K562 (cell line): ENCODE measurements around the gene DDX5. TPM values are rescaled to one million over a fixed set of nuclear protein-coding genes. Genes with fewer than 3 reads are reported as not detected.
A peak's percentile ranks its signal among the peaks of the same experiment; 100 is the strongest.

Experiments used
- BDP1 ChIP-seq: IDR thresholded peaks from 3 replicates; pipeline ENCODE4 v1.6.1; 2011; ENCODE audit not compliant: insufficient read length, insufficient read depth
- E2F5 ChIP-seq: sonication (generic); formaldehyde crosslinking; IDR thresholded peaks from 2 replicates; pipeline ENCODE4 v1.8.0; 2022; ENCODE audit warnings: mild to moderate bottlenecking, missing genetic modification reagents
- MED1 ChIP-seq: sonication (generic); formaldehyde crosslinking; IDR thresholded peaks from 2 replicates; pipeline ENCODE4 v1.8.1; 2023; ENCODE audit warnings: missing genetic modification reagents, borderline replicate concordance
- POLR2AphosphoS5 ChIP-seq: IDR thresholded peaks from 2 replicates; pipeline ENCODE4 v1.6.1; 2011; ENCODE audit warnings: mild to moderate bottlenecking, low read depth, low read length, moderate library complexity; ENCODE audit not compliant: control insufficient read depth, insufficient read depth
- ZBED1 ChIP-seq: IDR thresholded peaks from 2 replicates; pipeline ENCODE4 v1.6.1; 2014
- ZNF197 ChIP-seq: fragments of 200-800 bp; sonication (Bioruptor generic); IDR thresholded peaks from 2 replicates; pipeline ENCODE4 v1.6.1; 2016; ENCODE audit warnings: low read depth, missing genetic modification characterization, missing compliant biosample characterization
- polyA plus RNA-seq, 8 experiments: library from polyadenylated mRNA; depleted of rRNA in 4 of 8; stranded (reverse) in 5 of 8; unstranded in 3 of 8; fragments of >200 nt; fragmentation: Nextera tagmentation in 2 of 8; fragmentation: Illumina TruSeq in 1 of 8; extraction: Ambion mirVana in 2 of 8; extraction: Trizol in 1 of 8; gene quantifications; 2 replicates each; pipeline versions ENCODE4 v1.2.1 to v1.2.3, GENCODE V29; 2011 to 2014; ENCODE audit warnings: inconsistent platforms in 1 of 8, missing spikeins in 1 of 8
- total RNA-seq, 7 experiments: library from RNA; depleted of rRNA in 6 of 7; stranded (reverse); fragments of >200 nt in 6 of 7; fragmentation: Illumina TruSeq in 2 of 7; extraction: Trizol in 2 of 7; gene quantifications; 2 replicates each; pipeline versions ENCODE4 v1.2.1 to v1.2.3, GENCODE V29; 2011 to 2021; ENCODE audit warnings: low replicate concordance in 1 of 7
- TF ChIP-seq, protein P1 (sequence below): fragments of 450-650 bp; IDR thresholded peaks from 2 replicates; pipeline ENCODE4 v1.6.1; 2018; ENCODE audit not compliant: partially characterized antibody
- TF ChIP-seq, protein P2 (sequence below), 2 experiments: fragments of 450-650 bp; IDR thresholded peaks; 2 replicates each; pipeline ENCODE4 v1.6.1; 2016; ENCODE audit warnings: mild to moderate bottlenecking in 2 of 2, borderline replicate concordance in 1 of 2, low read depth in 1 of 2, moderate library complexity in 1 of 2
- TF ChIP-seq, protein P3 (sequence below), 2 experiments: fragments of 450-650 bp; IDR thresholded peaks; 2 replicates each; pipeline ENCODE4 v1.6.1; 2018; ENCODE audit warnings: mild to moderate bottlenecking in 2 of 2, low read depth in 1 of 2; ENCODE audit not compliant: partially characterized antibody in 2 of 2

Gene DDX5
- total and polyA plus RNA-seq, 9 of the 15 experiments (the other 6 are each of a cell fraction or from before 2014, with no cell fraction given), result 306 to 1,639 (median 604) TPM

- TF ChIP-seq, protein P1, sequence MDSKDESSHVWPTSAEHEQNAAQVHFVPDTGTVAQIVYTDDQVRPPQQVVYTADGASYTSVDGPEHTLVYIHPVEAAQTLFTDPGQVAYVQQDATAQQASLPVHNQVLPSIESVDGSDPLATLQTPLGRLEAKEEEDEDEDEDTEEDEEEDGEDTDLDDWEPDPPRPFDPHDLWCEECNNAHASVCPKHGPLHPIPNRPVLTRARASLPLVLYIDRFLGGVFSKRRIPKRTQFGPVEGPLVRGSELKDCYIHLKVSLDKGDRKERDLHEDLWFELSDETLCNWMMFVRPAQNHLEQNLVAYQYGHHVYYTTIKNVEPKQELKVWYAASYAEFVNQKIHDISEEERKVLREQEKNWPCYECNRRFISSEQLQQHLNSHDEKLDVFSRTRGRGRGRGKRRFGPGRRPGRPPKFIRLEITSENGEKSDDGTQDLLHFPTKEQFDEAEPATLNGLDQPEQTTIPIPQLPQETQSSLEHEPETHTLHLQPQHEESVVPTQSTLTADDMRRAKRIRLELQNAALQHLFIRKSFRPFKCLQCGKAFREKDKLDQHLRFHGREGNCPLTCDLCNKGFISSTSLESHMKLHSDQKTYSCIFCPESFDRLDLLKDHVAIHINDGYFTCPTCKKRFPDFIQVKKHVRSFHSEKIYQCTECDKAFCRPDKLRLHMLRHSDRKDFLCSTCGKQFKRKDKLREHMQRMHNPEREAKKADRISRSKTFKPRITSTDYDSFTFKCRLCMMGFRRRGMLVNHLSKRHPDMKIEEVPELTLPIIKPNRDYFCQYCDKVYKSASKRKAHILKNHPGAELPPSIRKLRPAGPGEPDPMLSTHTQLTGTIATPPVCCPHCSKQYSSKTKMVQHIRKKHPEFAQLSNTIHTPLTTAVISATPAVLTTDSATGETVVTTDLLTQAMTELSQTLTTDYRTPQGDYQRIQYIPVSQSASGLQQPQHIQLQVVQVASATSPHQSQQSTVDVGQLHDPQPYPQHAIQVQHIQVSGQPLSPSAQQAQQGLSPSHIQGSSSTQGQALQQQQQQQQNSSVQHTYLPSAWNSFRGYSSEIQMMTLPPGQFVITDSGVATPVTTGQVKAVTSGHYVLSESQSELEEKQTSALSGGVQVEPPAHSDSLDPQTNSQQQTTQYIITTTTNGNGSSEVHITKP, result peak; percentile 9
- TF ChIP-seq ZBED1 (0 out of 2 replicates have a peak, but pooled peaks have one; percentile 50), E2F5 (CRISPR knock-in tag) (0 out of 2 replicates have a peak, but pooled peaks have one; percentile 29), BDP1 (no peak), POLR2AphosphoS5 (peak; percentile 58), ZNF197 (CRISPR knock-in tag) (no peak), MED1 (CRISPR knock-in tag) (no peak)
- TF ChIP-seq, protein P2, sequence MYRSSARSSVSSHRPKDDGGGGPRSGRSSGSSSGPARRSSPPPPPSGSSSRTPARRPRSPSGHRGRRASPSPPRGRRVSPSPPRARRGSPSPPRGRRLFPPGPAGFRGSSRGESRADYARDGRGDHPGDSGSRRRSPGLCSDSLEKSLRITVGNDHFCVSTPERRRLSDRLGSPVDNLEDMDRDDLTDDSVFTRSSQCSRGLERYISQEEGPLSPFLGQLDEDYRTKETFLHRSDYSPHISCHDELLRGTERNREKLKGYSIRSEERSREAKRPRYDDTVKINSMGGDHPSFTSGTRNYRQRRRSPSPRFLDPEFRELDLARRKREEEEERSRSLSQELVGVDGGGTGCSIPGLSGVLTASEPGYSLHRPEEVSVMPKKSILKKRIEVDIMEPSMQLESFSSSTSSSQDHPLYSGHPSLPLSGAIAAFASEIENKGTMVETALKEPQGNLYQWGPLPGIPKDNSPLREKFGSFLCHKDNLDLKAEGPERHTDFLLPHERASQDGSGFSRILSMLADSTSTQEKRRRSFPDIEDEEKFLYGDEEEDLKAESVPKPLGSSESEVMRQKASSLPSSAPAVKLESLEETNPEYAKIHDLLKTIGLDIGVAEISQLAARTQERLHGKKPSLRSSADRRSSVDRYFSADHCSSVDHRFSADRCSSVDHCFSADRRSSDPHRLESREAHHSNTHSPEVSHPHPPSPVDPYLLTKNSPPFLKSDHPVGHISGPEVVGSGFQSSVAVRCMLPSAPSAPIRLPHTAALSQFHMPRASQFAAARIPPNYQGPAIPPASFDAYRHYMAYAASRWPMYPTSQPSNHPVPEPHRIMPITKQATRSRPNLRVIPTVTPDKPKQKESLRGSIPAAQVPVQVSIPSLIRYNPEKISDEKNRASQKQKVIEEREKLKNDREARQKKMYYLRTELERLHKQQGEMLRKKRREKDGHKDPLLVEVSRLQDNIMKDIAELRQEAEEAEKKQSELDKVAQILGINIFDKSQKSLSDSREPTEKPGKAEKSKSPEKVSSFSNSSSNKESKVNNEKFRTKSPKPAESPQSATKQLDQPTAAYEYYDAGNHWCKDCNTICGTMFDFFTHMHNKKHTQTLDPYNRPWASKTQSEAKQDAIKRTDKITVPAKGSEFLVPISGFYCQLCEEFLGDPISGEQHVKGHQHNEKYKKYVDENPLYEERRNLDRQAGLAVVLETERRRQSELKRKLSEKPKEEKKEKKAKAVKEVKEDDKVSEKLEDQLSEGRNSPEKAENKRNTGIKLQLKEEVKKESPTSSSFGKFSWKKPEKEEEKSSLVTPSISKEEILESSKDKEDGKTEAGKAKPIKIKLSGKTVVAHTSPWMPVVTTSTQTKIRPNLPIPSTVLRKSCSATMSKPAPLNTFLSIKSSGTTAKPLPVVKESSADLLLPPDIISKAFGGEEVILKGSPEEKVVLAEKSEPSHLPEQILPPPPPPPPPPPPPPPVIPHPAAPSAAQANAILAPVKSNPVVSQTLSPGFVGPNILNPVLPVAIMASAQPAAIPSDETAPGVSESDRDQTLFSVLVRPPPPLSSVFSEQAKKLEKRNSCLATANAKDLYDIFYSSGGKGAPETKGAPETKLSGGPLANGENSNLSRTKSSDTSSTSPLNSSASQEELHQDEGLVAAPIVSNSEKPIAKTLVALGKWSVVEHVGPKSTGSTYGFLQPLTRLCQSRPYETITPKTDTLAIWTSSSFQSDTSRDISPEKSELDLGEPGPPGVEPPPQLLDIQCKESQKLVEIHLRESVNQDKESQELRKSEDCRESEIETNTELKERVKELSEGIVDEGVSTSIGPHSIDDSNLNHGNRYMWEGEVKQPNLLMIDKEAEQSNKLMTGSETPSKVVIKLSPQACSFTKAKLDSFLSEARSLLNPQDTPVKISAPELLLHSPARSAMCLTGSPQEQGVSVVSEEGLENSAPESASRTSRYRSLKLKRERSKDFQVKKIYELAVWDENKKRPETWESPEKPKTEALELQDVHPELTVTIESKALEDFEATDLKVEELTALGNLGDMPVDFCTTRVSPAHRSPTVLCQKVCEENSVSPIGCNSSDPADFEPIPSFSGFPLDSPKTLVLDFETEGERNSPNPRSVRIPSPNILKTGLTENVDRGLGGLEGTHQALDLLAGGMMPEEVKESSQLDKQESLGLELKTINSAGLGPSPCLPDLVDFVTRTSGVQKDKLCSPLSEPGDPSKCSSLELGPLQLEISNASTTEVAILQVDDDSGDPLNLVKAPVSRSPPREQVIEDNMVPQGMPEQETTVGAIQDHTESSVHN (IDR thresholded peaks at IDR 0.05; ENCODE audit: borderline replicate concordance in 1 of 2, low read depth in 1 of 2), result no peak
- TF ChIP-seq, protein P3, sequence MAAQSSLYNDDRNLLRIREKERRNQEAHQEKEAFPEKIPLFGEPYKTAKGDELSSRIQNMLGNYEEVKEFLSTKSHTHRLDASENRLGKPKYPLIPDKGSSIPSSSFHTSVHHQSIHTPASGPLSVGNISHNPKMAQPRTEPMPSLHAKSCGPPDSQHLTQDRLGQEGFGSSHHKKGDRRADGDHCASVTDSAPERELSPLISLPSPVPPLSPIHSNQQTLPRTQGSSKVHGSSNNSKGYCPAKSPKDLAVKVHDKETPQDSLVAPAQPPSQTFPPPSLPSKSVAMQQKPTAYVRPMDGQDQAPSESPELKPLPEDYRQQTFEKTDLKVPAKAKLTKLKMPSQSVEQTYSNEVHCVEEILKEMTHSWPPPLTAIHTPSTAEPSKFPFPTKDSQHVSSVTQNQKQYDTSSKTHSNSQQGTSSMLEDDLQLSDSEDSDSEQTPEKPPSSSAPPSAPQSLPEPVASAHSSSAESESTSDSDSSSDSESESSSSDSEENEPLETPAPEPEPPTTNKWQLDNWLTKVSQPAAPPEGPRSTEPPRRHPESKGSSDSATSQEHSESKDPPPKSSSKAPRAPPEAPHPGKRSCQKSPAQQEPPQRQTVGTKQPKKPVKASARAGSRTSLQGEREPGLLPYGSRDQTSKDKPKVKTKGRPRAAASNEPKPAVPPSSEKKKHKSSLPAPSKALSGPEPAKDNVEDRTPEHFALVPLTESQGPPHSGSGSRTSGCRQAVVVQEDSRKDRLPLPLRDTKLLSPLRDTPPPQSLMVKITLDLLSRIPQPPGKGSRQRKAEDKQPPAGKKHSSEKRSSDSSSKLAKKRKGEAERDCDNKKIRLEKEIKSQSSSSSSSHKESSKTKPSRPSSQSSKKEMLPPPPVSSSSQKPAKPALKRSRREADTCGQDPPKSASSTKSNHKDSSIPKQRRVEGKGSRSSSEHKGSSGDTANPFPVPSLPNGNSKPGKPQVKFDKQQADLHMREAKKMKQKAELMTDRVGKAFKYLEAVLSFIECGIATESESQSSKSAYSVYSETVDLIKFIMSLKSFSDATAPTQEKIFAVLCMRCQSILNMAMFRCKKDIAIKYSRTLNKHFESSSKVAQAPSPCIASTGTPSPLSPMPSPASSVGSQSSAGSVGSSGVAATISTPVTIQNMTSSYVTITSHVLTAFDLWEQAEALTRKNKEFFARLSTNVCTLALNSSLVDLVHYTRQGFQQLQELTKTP (IDR thresholded peaks at IDR 0.05; ENCODE audit: low read depth in 1 of 2, partially characterized antibody in 2 of 2), result no peak
Observed at GRCh38 chr17:64504769-64505339, 1.2 kb downstream of the DDX5 start (continued).
